ENCODE data around the gene MFNG.

MFNG gene

GRCh38 chr22:37526376-37526775, 40.2 kb upstream of the MFNG start:
- no peaks in the 10 kb centered on the region for H3K9me3 ChIP-seq
- H3K4me3 ChIP-seq (ENCODE audit: low read depth in 1 of 2, low read length in 1 of 2), result no peak overlapping the region
- peaks cover 44% of the 10 kb centered on the region for H3K27me3 ChIP-seq
- TF ChIP-seq CTCF (IDR thresholded peaks at IDR 0.05), result no peak
- H3K27ac ChIP-seq, result no peak overlapping the region
- H3K36me3 ChIP-seq, result no peaks in the 10 kb centered on the region
- H3K4me1 ChIP-seq (ENCODE audit: control insufficient read depth in 1 of 2, insufficient read depth in 1 of 2, low read depth in 1 of 2, low read length in 1 of 2), result no peaks in the 10 kb centered on the region

GRCh38 chr22:37525746-37526350, 39.7 kb upstream of the MFNG start:
- no peak overlapping the region for H3K27ac ChIP-seq
- no peak for TF ChIP-seq CTCF (IDR thresholded peaks at IDR 0.05)
- no peaks in the 10 kb centered on the region for H3K9me3 ChIP-seq
- peaks cover 49% of the 10 kb centered on the region for H3K27me3 ChIP-seq
- H3K4me1 ChIP-seq (ENCODE audit: control insufficient read depth in 1 of 2, insufficient read depth in 1 of 2, low read depth in 1 of 2, low read length in 1 of 2), result no peaks in the 10 kb centered on the region
- H3K36me3 ChIP-seq, result no peaks in the 10 kb centered on the region
- H3K4me3 ChIP-seq (ENCODE audit: low read depth in 1 of 2, low read length in 1 of 2), result no peak overlapping the region

- no peak overlapping the region for H3K27ac ChIP-seq
These were observed 39.0 kb upstream of the MFNG start for GRCh38 chr22:37525073-37525745.

GRCh38 chr22:37522482-37522881, 36.3 kb upstream of the MFNG start:
- no peak overlapping the region for H3K4me3 ChIP-seq (ENCODE audit: low read depth in 1 of 2, low read length in 1 of 2)
- H3K4me1 ChIP-seq (ENCODE audit: control insufficient read depth in 1 of 2, insufficient read depth in 1 of 2, low read depth in 1 of 2, low read length in 1 of 2), result peaks cover 0 to 5% of the 10 kb centered on the region in 2 experiments
- no peaks in the 10 kb centered on the region for H3K9me3 ChIP-seq
- no peak overlapping the region for H3K27ac ChIP-seq
- peaks cover 83% of the 10 kb centered on the region for H3K27me3 ChIP-seq
- TF ChIP-seq CTCF (IDR thresholded peaks at IDR 0.05), result no peak
- no peaks in the 10 kb centered on the region for H3K36me3 ChIP-seq

More at GRCh38 chr22:37525073-37525745, 39.0 kb upstream of the MFNG start:
- no peak for TF ChIP-seq CTCF (IDR thresholded peaks at IDR 0.05)
- H3K27me3 ChIP-seq, result peaks cover 55% of the 10 kb centered on the region
- no peak overlapping the region for H3K4me3 ChIP-seq (ENCODE audit: low read depth in 1 of 2, low read length in 1 of 2)
- H3K36me3 ChIP-seq, result no peaks in the 10 kb centered on the region
- no peaks in the 10 kb centered on the region for H3K9me3 ChIP-seq
- H3K4me1 ChIP-seq (ENCODE audit: control insufficient read depth in 1 of 2, insufficient read depth in 1 of 2, low read depth in 1 of 2, low read length in 1 of 2), result no peaks in the 10 kb centered on the region

- Histone ChIP-seq H3K27me3 (peaks cover 89% of the 10 kb centered on the region), H3K4me1 (ENCODE audit: control insufficient read depth in 1 of 2, insufficient read depth in 1 of 2, low read depth in 1 of 2, low read length in 1 of 2) (peaks cover 0 to 5% of the 10 kb centered on the region in 2 experiments), H3K4me3 (ENCODE audit: low read depth in 1 of 2, low read length in 1 of 2) (no peak overlapping the region), H3K27ac (no peak overlapping the region), H3K36me3 (no peaks in the 10 kb centered on the region), H3K9me3 (no peaks in the 10 kb centered on the region)
- TF ChIP-seq CTCF (IDR thresholded peaks at IDR 0.05), result no peak
These were observed 35.1 kb upstream of the MFNG start for GRCh38 chr22:37521236-37521739.
